ENCODE results near the gene HYOU1. TPM values are rescaled to one million over a fixed set of nuclear protein-coding genes. Genes with fewer than 3 reads are reported as not detected.
A peak's percentile ranks its signal among the peaks of the same experiment; 100 is the strongest.

The HYOU1 gene
- total RNA-seq, 1 experiment from 2014 or later, result 268 TPM

DNA sequence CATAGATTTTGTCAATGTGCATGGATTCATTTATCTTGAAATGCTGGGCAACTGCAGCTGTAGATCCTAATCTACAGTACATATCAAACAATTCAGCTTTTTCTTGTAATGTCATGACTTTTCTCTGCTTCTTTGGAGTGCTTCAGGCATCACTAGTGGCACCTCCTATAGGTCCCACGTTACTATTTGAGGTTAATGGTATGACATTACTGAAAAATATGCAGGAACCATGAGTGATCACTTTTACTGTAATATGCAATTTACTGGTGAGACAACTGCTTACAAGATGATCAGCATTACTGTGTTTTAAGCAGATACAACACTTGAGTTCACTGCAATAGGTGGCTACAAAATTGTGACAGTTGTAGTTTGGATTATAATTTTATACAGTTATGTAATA lies 56.1 kb downstream of the HYOU1 start:
- intact Hi-C loops (cut with micrococcal nuclease; ENCODE audit: unreplicated experiment), result no loop called here
- TF ChIP-seq SIN3A (IDR thresholded peaks at IDR 0.05; ENCODE audit: borderline replicate concordance, insufficient read depth, low read depth, low read length) (no peak), TCF7L2 (IDR thresholded peaks at IDR 0.05; ENCODE audit: low read depth, low read length) (no peak), POLR2AphosphoS5 (IDR thresholded peaks at IDR 0.05; ENCODE audit: low read depth, low read length) (no peak), REST (IDR thresholded peaks at IDR 0.05; ENCODE audit: insufficient read depth in 1 of 2, low read depth in 2 of 2, low read length in 1 of 2) (no peak), CTCF (IDR thresholded peaks at IDR 0.05) (no peak)
- no peak for ATAC-seq
- Histone ChIP-seq H3K4me1 (ENCODE audit: control insufficient read depth, insufficient read depth, low read length) (peaks cover 16% of the 10 kb centered on the region), H3K4me3 (ENCODE audit: low read depth in 2 of 2, low read length in 2 of 2) (no peak overlapping the region), H3K27ac (ENCODE audit: low read length) (no peak overlapping the region), H3K9me3 (ENCODE audit: control insufficient read depth, insufficient read depth, low read depth, low read length) (no peaks in the 10 kb centered on the region), H3K36me3 (ENCODE audit: control insufficient read depth, insufficient read depth, low read length) (peaks cover 14% of the 10 kb centered on the region), H3K27me3 (ENCODE audit: control insufficient read depth, insufficient read depth, low read length) (no peaks in the 10 kb centered on the region)
- in situ Hi-C loops (cut with HindIII; ENCODE audit: low pct_unique_long_range_greater_than_20kb, low sequenced_read_pairs), result no loop called here
- ChIA-PET CTCF (interaction anchor here (0.6 kb wide), 1 partner anchor 337 kb away, joined by 25 read pairs; no protein-coding TSS in a partner anchor), POLR2A (no interaction called here)
- DNase-seq (ENCODE audit: low read depth, low spot score), result no peak
- no TSS peak for BruUV-seq (replicated peaks)

GRCh38 chr11:118998822-118999221 lies 58.2 kb downstream of the HYOU1 start:
- no peaks in the 10 kb centered on the region for H3K27me3 ChIP-seq (ENCODE audit: control insufficient read depth, insufficient read depth, low read length)
- CTCF ChIA-PET, result no interaction called here
- peak overlapping the region; percentile 75 to 91 for H3K4me3 ChIP-seq (ENCODE audit: low read depth in 2 of 2, low read length in 2 of 2)
- H3K27ac ChIP-seq (ENCODE audit: low read length), result peak overlapping the region; percentile 83
- peaks cover 16% of the 10 kb centered on the region for H3K4me1 ChIP-seq (ENCODE audit: control insufficient read depth, insufficient read depth, low read length)
- in situ Hi-C loops (cut with HindIII; ENCODE audit: low pct_unique_long_range_greater_than_20kb, low sequenced_read_pairs) (no loop called here), intact Hi-C loops (cut with micrococcal nuclease; ENCODE audit: unreplicated experiment) (no loop called here)
- peaks cover 14% of the 10 kb centered on the region for H3K36me3 ChIP-seq (ENCODE audit: control insufficient read depth, insufficient read depth, low read length)
- ATAC-seq, result peak; percentile 56
- TF ChIP-seq CTCF (IDR thresholded peaks at IDR 0.05) (no peak), REST (IDR thresholded peaks at IDR 0.05; ENCODE audit: insufficient read depth in 1 of 2, low read depth in 2 of 2, low read length in 1 of 2) (no peak), SIN3A (IDR thresholded peaks at IDR 0.05; ENCODE audit: borderline replicate concordance, insufficient read depth, low read depth, low read length) (no peak), POLR2AphosphoS5 (IDR thresholded peaks at IDR 0.05; ENCODE audit: low read depth, low read length) (peak; percentile 49; the same call in 1 of the 2 replicates), TCF7L2 (IDR thresholded peaks at IDR 0.05; ENCODE audit: low read depth, low read length) (peak; percentile 75)
- H3K9me3 ChIP-seq (ENCODE audit: control insufficient read depth, insufficient read depth, low read depth, low read length), result no peaks in the 10 kb centered on the region
- DNase-seq (ENCODE audit: low read depth, low spot score), result no peak
- no TSS peak for BruUV-seq (replicated peaks)
- POLR2A ChIA-PET, result interaction anchor here (0.5 to 0.6 kb wide), 2 partner anchors 19 to 40 kb away, joined by 4 read pairs; no protein-coding TSS in a partner anchor
